ENCODE measurements around the gene CDC45. TPM values are rescaled to one million over a fixed set of nuclear protein-coding genes. Genes with fewer than 3 reads are reported as not detected.

Gene CDC45
- polyA plus RNA-seq, 1 donor (not counting 4 experiments of a cell fraction or from before 2014, with no cell fraction given): 22.7 TPM

- Histone ChIP-seq H3K9me1 (ENCODE audit: control insufficient read depth, extremely low read depth, insufficient read depth, low read length) (no peaks in the 10 kb centered on the region), H4K20me1 (ENCODE audit: control insufficient read depth, extremely low read depth, insufficient read depth, low read length) (no peaks in the 10 kb centered on the region), H3K27ac (ENCODE audit: control insufficient read depth, insufficient read depth, low read length) (no peak overlapping the region), H3K27me3 (ENCODE audit: control insufficient read depth, extremely low read depth, insufficient read depth, low read length) (no peaks in the 10 kb centered on the region), H2AFZ (ENCODE audit: control insufficient read depth, low read length) (no peak overlapping the region), H3K36me3 (ENCODE audit: control insufficient read depth in 2 of 2, extremely low read depth in 1 of 2, insufficient read depth in 2 of 2, low read length in 2 of 2) (peaks cover 30 to 32% of the 10 kb centered on the region in 2 experiments), H3K4me1 (ENCODE audit: control insufficient read depth, extremely low read depth, insufficient read depth, low read length) (no peaks in the 10 kb centered on the region), H3K4me2 (ENCODE audit: control insufficient read depth, extremely low read depth, insufficient read depth, low read depth, low read length) (no peak overlapping the region), H3K9ac (ENCODE audit: control insufficient read depth, extremely low read depth, insufficient read depth, low read length) (no peak overlapping the region), H3K4me3 (ENCODE audit: control insufficient read depth in 2 of 3, extremely low read depth in 1 of 3, insufficient read depth in 2 of 3, low read depth in 1 of 3, low read length in 3 of 3) (no peak overlapping the region), H3K79me2 (ENCODE audit: control insufficient read depth, insufficient read depth, low read length) (no peaks in the 10 kb centered on the region), H3K9me3 (ENCODE audit: control insufficient read depth, low read depth, low read length) (no peaks in the 10 kb centered on the region)
- no peak for TF ChIP-seq CTCF (optimal IDR thresholded peaks at IDR 0.05 in 1 of 3, IDR thresholded peaks at IDR 0.05 in 1 of 3, conservative IDR thresholded peaks at IDR 0.05 in 1 of 3; ENCODE audit: extremely low read depth in 1 of 3, insufficient read depth in 2 of 3, low read length in 3 of 3)
- no peak for TF ChIP-seq EZH2 (IDR thresholded peaks at IDR 0.05; ENCODE audit: low read length)
- dilution Hi-C loops (cut with MboI; ENCODE audit: extremely low pct_ligation_motif_present, low sequenced_read_pairs): loop anchor here (10.0 kb wide), 1 partner anchor 63 kb away; the partner anchor contains the start of gene CLDN5
- no peak for FAIRE-seq
- no peak for DNase-seq (ENCODE audit: low read depth, low spot score)
These were observed 18.2 kb upstream of the CDC45 start for GRCh38 chr22:19461506-19461905.

GRCh38 chr22:19463008-19463407 is 16.7 kb upstream of the CDC45 start:
- H3K4me3 ChIP-seq (ENCODE audit: control insufficient read depth in 2 of 3, extremely low read depth in 1 of 3, insufficient read depth in 2 of 3, low read depth in 1 of 3, low read length in 3 of 3): no peak overlapping the region
- H3K4me2 ChIP-seq (ENCODE audit: control insufficient read depth, extremely low read depth, insufficient read depth, low read depth, low read length): no peak overlapping the region
- peaks cover 36 to 38% of the 10 kb centered on the region in 2 experiments for H3K36me3 ChIP-seq (ENCODE audit: control insufficient read depth in 2 of 2, extremely low read depth in 1 of 2, insufficient read depth in 2 of 2, low read length in 2 of 2)
- H3K9me3 ChIP-seq (ENCODE audit: control insufficient read depth, low read depth, low read length): no peaks in the 10 kb centered on the region
- FAIRE-seq (no peak), DNase-seq (ENCODE audit: low read depth, low spot score) (no peak)
- no peaks in the 10 kb centered on the region for H3K79me2 ChIP-seq (ENCODE audit: control insufficient read depth, insufficient read depth, low read length)
- no peaks in the 10 kb centered on the region for H3K4me1 ChIP-seq (ENCODE audit: control insufficient read depth, extremely low read depth, insufficient read depth, low read length)
- TF ChIP-seq EZH2 (IDR thresholded peaks at IDR 0.05; ENCODE audit: low read length) (no peak), CTCF (optimal IDR thresholded peaks at IDR 0.05 in 1 of 3, IDR thresholded peaks at IDR 0.05 in 1 of 3, conservative IDR thresholded peaks at IDR 0.05 in 1 of 3; ENCODE audit: extremely low read depth in 1 of 3, insufficient read depth in 2 of 3, low read length in 3 of 3) (no peak)
- H3K27me3 ChIP-seq (ENCODE audit: control insufficient read depth, extremely low read depth, insufficient read depth, low read length): no peaks in the 10 kb centered on the region
- dilution Hi-C loops (cut with MboI; ENCODE audit: extremely low pct_ligation_motif_present, low sequenced_read_pairs): loop anchor here (10.0 kb wide), 1 partner anchor 62 kb away; the partner anchor contains the start of gene CLDN5
- H3K9me1 ChIP-seq (ENCODE audit: control insufficient read depth, extremely low read depth, insufficient read depth, low read length): no peaks in the 10 kb centered on the region
- H3K27ac ChIP-seq (ENCODE audit: control insufficient read depth, insufficient read depth, low read length): no peak overlapping the region
- H2AFZ ChIP-seq (ENCODE audit: control insufficient read depth, low read length): no peak overlapping the region
- H3K9ac ChIP-seq (ENCODE audit: control insufficient read depth, extremely low read depth, insufficient read depth, low read length): no peak overlapping the region
- H4K20me1 ChIP-seq (ENCODE audit: control insufficient read depth, extremely low read depth, insufficient read depth, low read length): no peaks in the 10 kb centered on the region
